SK-N-SH (cell line): Measurements from ENCODE around the gene CFAP92. TPM values are rescaled to one million over a fixed set of nuclear protein-coding genes. Genes with fewer than 3 reads are reported as not detected.
A peak's percentile ranks its signal among the peaks of the same experiment; 100 is the strongest.

Experiments
- CTCF ChIA-PET: fragments of 300-600, 350-600 bp; formaldehyde crosslinking; extraction: SDS; loops from one replicate; lab custom pipeline; 2021; lab: Yijun Ruan, JAX
- POLR2A ChIA-PET: fragments of 350-600 bp; sonication (Branson Sonifier 250); formaldehyde crosslinking; extraction: SDS; loops from one replicate; lab custom pipeline; 2020; ENCODE audit warnings: antibody characterized with exemption, inconsistent platforms; lab: Yijun Ruan, JAX
- DNase-seq: peaks from one replicate; pipeline ENCODE4 v3.0.0; 2012
- H2AFZ ChIP-seq: fragments of 200-600 bp; sonication (generic); 2 replicates; pipeline ENCODE4 v1.8.1; 2016; ENCODE audit warnings: antibody characterized with exemption, mild to moderate bottlenecking, low read depth
- H3F3A ChIP-seq: fragments of 200-600 bp; sonication (generic); replicated peaks from 2 replicates; pipeline ENCODE3; 2016; ENCODE audit warnings: antibody characterized with exemption, mild to moderate bottlenecking; ENCODE audit not compliant: insufficient read depth
- H3K27ac ChIP-seq, 2 experiments: fragments of 200-500 bp in 1 of 2; fragments of 200-600 bp in 1 of 2; sonication (Bioruptor generic) in 1 of 2; sonication (generic), shearing (Covaris generic) in 1 of 2; 2 replicates each; pipeline versions ENCODE4 v1.5.1 to v1.6.1; 2014 to 2016; ENCODE audit warnings: low read depth in 2 of 2, inconsistent platforms in 1 of 2, low read length in 1 of 2, mild to moderate bottlenecking in 1 of 2, mixed read lengths in 1 of 2
- H3K27me3 ChIP-seq: fragments of 200-600 bp; sonication (generic), shearing (Covaris generic); 2 replicates; pipeline ENCODE4 v1.6.1; 2016; ENCODE audit warnings: mixed run types; ENCODE audit not compliant: insufficient read depth
- H3K36me3 ChIP-seq, 2 experiments: fragments of 200-500 bp in 1 of 2; fragments of 200-600 bp in 1 of 2; sonication (Bioruptor generic) in 1 of 2; sonication (generic) in 1 of 2; replicated peaks in 1 of 2; 2 replicates each; pipeline versions ENCODE3 to v1.5.1; 2014 to 2016; ENCODE audit warnings: low read length in 1 of 2, mild to moderate bottlenecking in 1 of 2; ENCODE audit not compliant: insufficient read depth in 2 of 2, control insufficient read depth in 1 of 2
- H3K4me1 ChIP-seq, 2 experiments: fragments of 200-500 bp in 1 of 2; fragments of 200-600 bp in 1 of 2; sonication (Bioruptor generic) in 1 of 2; sonication (generic), shearing (Covaris generic) in 1 of 2; 2 replicates each; pipeline versions ENCODE4 v1.5.1 to v1.6.1; 2014 to 2016; ENCODE audit warnings: low read depth in 1 of 2, low read length in 1 of 2, mixed run types in 1 of 2; ENCODE audit not compliant: insufficient read depth in 2 of 2, control insufficient read depth in 1 of 2
- H3K4me2 ChIP-seq: fragments of 200-600 bp; sonication (generic), shearing (Covaris generic); 2 replicates; pipeline ENCODE4 v1.6.1; 2017; ENCODE audit warnings: mixed run types
- H3K4me3 ChIP-seq, 2 experiments: fragments of 200-500 bp in 1 of 2; fragments of 200-600 bp in 1 of 2; sonication (Bioruptor generic) in 1 of 2; sonication (generic), shearing (Covaris generic) in 1 of 2; 2 replicates each; pipeline versions ENCODE4 v1.5.1 to v1.8.1; 2014 to 2016; ENCODE audit warnings: low read depth in 2 of 2, inconsistent platforms in 1 of 2, low read length in 1 of 2, mild to moderate bottlenecking in 1 of 2, mixed read lengths in 1 of 2, moderate library complexity in 1 of 2
- H3K79me2 ChIP-seq: fragments of 200-600 bp; sonication (generic); 2 replicates; pipeline ENCODE4 v1.8.1; 2017; ENCODE audit warnings: mild to moderate bottlenecking; ENCODE audit not compliant: insufficient read depth
- H3K9ac ChIP-seq: fragments of 200-600 bp; sonication (generic); 2 replicates; pipeline ENCODE4 v1.6.1; 2017; ENCODE audit warnings: mixed run types
- H3K9me2 ChIP-seq: fragments of 200-600 bp; sonication (generic); 2 replicates; pipeline ENCODE4 v1.6.1; 2017; ENCODE audit warnings: mixed run types
- H3K9me3 ChIP-seq: fragments of 200-600 bp; sonication (generic); 2 replicates; pipeline ENCODE4 v1.6.1; 2017; ENCODE audit warnings: mixed run types, mild to moderate bottlenecking, moderate library complexity
- H4K20me1 ChIP-seq: fragments of 200-600 bp; sonication (generic); 2 replicates; pipeline ENCODE4 v1.6.1; 2017; ENCODE audit warnings: mild to moderate bottlenecking, mixed run types; ENCODE audit not compliant: insufficient read depth
- EP300 ChIP-seq, 2 experiments: IDR thresholded peaks; 2 replicates each; pipeline versions ENCODE4 v1.4.0 to v1.6.1; 2012; ENCODE audit warnings: borderline replicate concordance in 1 of 2, low read depth in 1 of 2, low read length in 1 of 2
- EZH2phosphoT487 ChIP-seq: fragments of 200-600 bp; sonication (generic); IDR thresholded peaks from 2 replicates; pipeline ENCODE4 v1.6.1; 2017; ENCODE audit warnings: low read depth, mixed run types, mild to moderate bottlenecking, antibody characterized with exemption, moderate library complexity, borderline replicate concordance
- FOSL2 ChIP-seq: IDR thresholded peaks from 2 replicates; pipeline ENCODE4 v1.4.0; 2012; ENCODE audit warnings: low read depth, mild to moderate bottlenecking, moderate library complexity, borderline replicate concordance
- GABPA ChIP-seq: IDR thresholded peaks from 2 replicates; pipeline ENCODE4 v1.4.0; 2012; ENCODE audit warnings: low read depth, mild to moderate bottlenecking
- GATA2 ChIP-seq: sonication (generic); formaldehyde crosslinking; IDR thresholded peaks from 2 replicates; pipeline ENCODE4 v1.5.0; 2020; ENCODE audit warnings: mild to moderate bottlenecking, missing genetic modification reagents
- IRF3 ChIP-seq: fragments of 150-350 bp; IDR thresholded peaks from 2 replicates; pipeline ENCODE4 v1.6.1; 2016; ENCODE audit warnings: mild to moderate bottlenecking, low read depth, low read length
- PBX3 ChIP-seq: IDR thresholded peaks from 2 replicates; pipeline ENCODE4; 2012
- POLR2AphosphoS5 ChIP-seq: IDR thresholded peaks from 2 replicates; pipeline ENCODE4 v1.6.1; 2012; ENCODE audit warnings: low read depth, low read length
- REST ChIP-seq: IDR thresholded peaks from 2 replicates; pipeline ENCODE4 v1.6.1; 2012; ENCODE audit warnings: mild to moderate bottlenecking, low read depth, low read length, moderate library complexity
- SIN3A ChIP-seq: IDR thresholded peaks from 2 replicates; pipeline ENCODE4 v1.6.1; 2012; ENCODE audit warnings: low read depth, mild to moderate bottlenecking, low read length, moderate library complexity, borderline replicate concordance
- YY1 ChIP-seq: IDR thresholded peaks from 2 replicates; pipeline ENCODE4 v1.4.0; 2012; ENCODE audit warnings: low read depth, mild to moderate bottlenecking
- WGBS: methylation state at CpG from one replicate; pipeline ENCODE4 v1.1.6; 2017; ENCODE audit warnings: low lambda C conversion rate; 5-methylcytosine and 5-hydroxymethylcytosine counted together
- polyA plus RNA-seq, 3 experiments: library from polyadenylated mRNA; depleted of rRNA; stranded (reverse); fragments of >200 nt; gene quantifications; 2 replicates each; pipeline ENCODE4 v1.2.3, GENCODE V29; 2012
- TF ChIP-seq, protein P1 (sequence below): fragments of 200-600 bp; sonication (generic); IDR thresholded peaks from 2 replicates; pipeline ENCODE4 v1.6.1; 2017; ENCODE audit warnings: antibody characterized with exemption, mild to moderate bottlenecking, moderate library complexity
- TF ChIP-seq, protein P2 (sequence below): IDR thresholded peaks from 2 replicates; pipeline ENCODE4 v1.4.0; 2012; ENCODE audit warnings: low read depth, borderline replicate concordance
- TF ChIP-seq, protein P3 (sequence below): IDR thresholded peaks from 2 replicates; pipeline ENCODE4 v1.4.0; 2012; ENCODE audit warnings: low read depth, borderline replicate concordance
- TF ChIP-seq, protein P4 (sequence below): IDR thresholded peaks from 2 replicates; pipeline ENCODE4 v1.4.0; 2012; ENCODE audit warnings: low read depth

The CFAP92 gene
- polyA plus RNA-seq, 1 of the 3 experiments (the other 2 are of a cell fraction) = not detected

GRCh38 chr3:128863560-128863959 is 130.3 kb downstream of the CFAP92 start:
- H3K9ac ChIP-seq = no peak overlapping the region
- 97% methylated on average over 3 of the region's 3 CpGs for WGBS
- H3K79me2 ChIP-seq = no peaks in the 10 kb centered on the region
- POLR2A ChIA-PET = no interaction called here
- no peaks in the 10 kb centered on the region for H3K9me2 ChIP-seq
- H3F3A ChIP-seq = no peaks in the 10 kb centered on the region
- CTCF ChIA-PET = interaction anchor here (1.1 to 2.7 kb wide), 6 partner anchors 9 to 255 kb away, joined by 3 to 13 read pairs (median 5); no protein-coding TSS in a partner anchor
- no peak overlapping the region for H2AFZ ChIP-seq
- no peak overlapping the region for H3K27ac ChIP-seq
- no peak overlapping the region for H3K4me3 ChIP-seq
- DNase-seq = no peak
- H3K36me3 ChIP-seq = no peaks in the 10 kb centered on the region
- TF ChIP-seq, protein P1, sequence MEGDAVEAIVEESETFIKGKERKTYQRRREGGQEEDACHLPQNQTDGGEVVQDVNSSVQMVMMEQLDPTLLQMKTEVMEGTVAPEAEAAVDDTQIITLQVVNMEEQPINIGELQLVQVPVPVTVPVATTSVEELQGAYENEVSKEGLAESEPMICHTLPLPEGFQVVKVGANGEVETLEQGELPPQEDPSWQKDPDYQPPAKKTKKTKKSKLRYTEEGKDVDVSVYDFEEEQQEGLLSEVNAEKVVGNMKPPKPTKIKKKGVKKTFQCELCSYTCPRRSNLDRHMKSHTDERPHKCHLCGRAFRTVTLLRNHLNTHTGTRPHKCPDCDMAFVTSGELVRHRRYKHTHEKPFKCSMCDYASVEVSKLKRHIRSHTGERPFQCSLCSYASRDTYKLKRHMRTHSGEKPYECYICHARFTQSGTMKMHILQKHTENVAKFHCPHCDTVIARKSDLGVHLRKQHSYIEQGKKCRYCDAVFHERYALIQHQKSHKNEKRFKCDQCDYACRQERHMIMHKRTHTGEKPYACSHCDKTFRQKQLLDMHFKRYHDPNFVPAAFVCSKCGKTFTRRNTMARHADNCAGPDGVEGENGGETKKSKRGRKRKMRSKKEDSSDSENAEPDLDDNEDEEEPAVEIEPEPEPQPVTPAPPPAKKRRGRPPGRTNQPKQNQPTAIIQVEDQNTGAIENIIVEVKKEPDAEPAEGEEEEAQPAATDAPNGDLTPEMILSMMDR = peak; percentile 39
- TF ChIP-seq, protein P2, sequence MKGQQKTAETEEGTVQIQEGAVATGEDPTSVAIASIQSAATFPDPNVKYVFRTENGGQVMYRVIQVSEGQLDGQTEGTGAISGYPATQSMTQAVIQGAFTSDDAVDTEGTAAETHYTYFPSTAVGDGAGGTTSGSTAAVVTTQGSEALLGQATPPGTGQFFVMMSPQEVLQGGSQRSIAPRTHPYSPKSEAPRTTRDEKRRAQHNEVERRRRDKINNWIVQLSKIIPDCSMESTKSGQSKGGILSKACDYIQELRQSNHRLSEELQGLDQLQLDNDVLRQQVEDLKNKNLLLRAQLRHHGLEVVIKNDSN = no peak
- TF ChIP-seq, all 33 proteins: peak for 1
- Histone ChIP-seq H3K4me1 (peaks cover 0 to 16% of the 10 kb centered on the region in 2 experiments; a peak in 1 of 4 replicates), H3K27me3 (no peaks in the 10 kb centered on the region), H3K4me2 (no peak overlapping the region), H3K9me3 (no peaks in the 10 kb centered on the region), H4K20me1 (no peaks in the 10 kb centered on the region)

GRCh38 chr3:128861491-128861890 is 132.4 kb downstream of the CFAP92 start:
- H3K9ac ChIP-seq = no peak overlapping the region
- H3K4me3 ChIP-seq = no peak overlapping the region
- H3F3A ChIP-seq = no peaks in the 10 kb centered on the region
- no peaks in the 10 kb centered on the region for H4K20me1 ChIP-seq
- DNase-seq = no peak
- no peaks in the 10 kb centered on the region for H3K27me3 ChIP-seq
- CTCF ChIA-PET = interaction anchor here (1.5 kb wide), 1 partner anchor 16 kb away, joined by 4 read pairs; no protein-coding TSS in a partner anchor
- no peaks in the 10 kb centered on the region for H3K79me2 ChIP-seq
- H3K27ac ChIP-seq = no peak overlapping the region
- WGBS = 54% methylated on average over 5 of the region's 6 CpGs
- H3K9me3 ChIP-seq = no peaks in the 10 kb centered on the region
- H3K9me2 ChIP-seq = no peaks in the 10 kb centered on the region
- TF ChIP-seq REST (no peak), SIN3A (no peak), EP300 (IDR thresholded peaks at IDR 0.05; ENCODE audit: borderline replicate concordance in 1 of 2, low read depth in 1 of 2, low read length in 1 of 2) (no peak), GATA2 (no peak), IRF3 (no peak), FOSL2 (no peak), EZH2phosphoT487 (no peak), POLR2AphosphoS5 (no peak), PBX3 (no peak), YY1 (no peak), GABPA (no peak)
- TF ChIP-seq, protein P3, sequence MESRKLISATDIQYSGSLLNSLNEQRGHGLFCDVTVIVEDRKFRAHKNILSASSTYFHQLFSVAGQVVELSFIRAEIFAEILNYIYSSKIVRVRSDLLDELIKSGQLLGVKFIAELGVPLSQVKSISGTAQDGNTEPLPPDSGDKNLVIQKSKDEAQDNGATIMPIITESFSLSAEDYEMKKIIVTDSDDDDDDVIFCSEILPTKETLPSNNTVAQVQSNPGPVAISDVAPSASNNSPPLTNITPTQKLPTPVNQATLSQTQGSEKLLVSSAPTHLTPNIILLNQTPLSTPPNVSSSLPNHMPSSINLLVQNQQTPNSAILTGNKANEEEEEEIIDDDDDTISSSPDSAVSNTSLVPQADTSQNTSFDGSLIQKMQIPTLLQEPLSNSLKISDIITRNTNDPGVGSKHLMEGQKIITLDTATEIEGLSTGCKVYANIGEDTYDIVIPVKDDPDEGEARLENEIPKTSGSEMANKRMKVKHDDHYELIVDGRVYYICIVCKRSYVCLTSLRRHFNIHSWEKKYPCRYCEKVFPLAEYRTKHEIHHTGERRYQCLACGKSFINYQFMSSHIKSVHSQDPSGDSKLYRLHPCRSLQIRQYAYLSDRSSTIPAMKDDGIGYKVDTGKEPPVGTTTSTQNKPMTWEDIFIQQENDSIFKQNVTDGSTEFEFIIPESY = no peak
- TF ChIP-seq, protein P4, sequence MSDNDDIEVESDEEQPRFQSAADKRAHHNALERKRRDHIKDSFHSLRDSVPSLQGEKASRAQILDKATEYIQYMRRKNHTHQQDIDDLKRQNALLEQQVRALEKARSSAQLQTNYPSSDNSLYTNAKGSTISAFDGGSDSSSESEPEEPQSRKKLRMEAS = no peak
- H3K4me1 ChIP-seq = peaks cover 0 to 14% of the 10 kb centered on the region in 2 experiments; a peak in 1 of 4 replicates
- POLR2A ChIA-PET = no interaction called here
- no peak overlapping the region for H2AFZ ChIP-seq
- no peak overlapping the region for H3K4me2 ChIP-seq
- H3K36me3 ChIP-seq = no peaks in the 10 kb centered on the region
